ENCODE measurements around the gene DNAJC22. TPM values are rescaled to one million over a fixed set of nuclear protein-coding genes. Genes with fewer than 3 reads are reported as not detected.
"Not testable (repeated sequence)": the region's sequence is repeated elsewhere in the genome, so short reads cannot be mapped to it uniquely, and the experiment has no call there.

DNAJC22 gene
- polyA plus RNA-seq, 2 donors = 0.02 TPM

DNA sequence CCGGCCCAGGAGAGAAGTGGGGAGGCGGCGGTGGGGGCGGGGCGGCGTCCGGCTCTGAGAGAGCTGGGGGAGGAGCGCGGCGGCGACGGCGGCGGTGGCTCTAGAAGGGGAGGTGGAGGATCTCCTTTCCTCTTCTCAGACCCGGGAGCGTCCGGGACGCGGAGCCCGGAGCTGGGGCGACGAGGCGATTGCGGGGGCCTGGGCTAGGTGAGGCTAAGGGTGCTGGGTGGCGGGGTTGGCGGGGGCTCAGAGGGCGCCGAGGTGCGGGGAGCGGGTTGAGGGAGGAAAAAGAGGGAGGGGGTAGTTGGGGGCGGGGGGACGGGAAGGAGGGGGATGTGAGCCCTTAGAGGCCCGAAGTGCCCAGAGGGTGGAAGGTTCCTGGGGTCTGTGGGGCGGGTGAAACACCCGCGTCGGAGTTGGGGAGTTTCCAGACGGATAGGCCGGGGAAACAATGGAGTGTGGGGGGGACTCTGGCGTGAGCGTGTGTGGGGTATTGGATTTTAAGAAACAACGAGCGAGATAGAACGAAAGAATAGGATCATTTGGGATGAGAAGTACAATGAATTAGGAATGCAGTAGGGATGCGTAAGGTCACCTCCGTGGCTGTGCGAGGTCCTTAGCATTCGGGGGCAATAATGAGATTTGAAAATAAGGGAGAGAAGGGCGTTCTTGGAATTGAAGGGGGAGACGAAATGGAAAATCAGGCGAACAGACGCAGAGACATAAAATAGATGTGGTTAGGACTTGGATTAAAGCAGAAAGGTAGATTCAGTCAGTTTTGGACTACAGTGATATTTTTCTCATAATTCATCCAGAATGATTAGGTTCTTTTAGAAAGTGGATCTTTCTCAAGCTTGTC lies 20.9 kb downstream of the DNAJC22 start, which contains the start of gene SPATS2:
SPATS2 (plus strand) TSS at position 82 of the 859 bp plus-strand sequence. CDS start 93,551 bp downstream, outside the sequence.
- 1 to 2% methylated on average over 46 to 52 of the region's 52 CpGs for whole genome bisulfite sequencing, 2 donors
- Histone ChIP-seq H3K4me1 (ENCODE audit: control insufficient read depth in 2 of 2, insufficient read depth in 2 of 2, low read length in 1 of 2) (peaks cover 0 to 2% of the 10 kb centered on the region in 2 donors), H3K9me3 (ENCODE audit: control insufficient read depth in 2 of 2, insufficient read depth in 1 of 2, low read depth in 1 of 2, low read length in 1 of 2) (no peaks in the 10 kb centered on the region), H3K27me3 (ENCODE audit: control insufficient read depth in 1 of 2, insufficient read depth in 2 of 2, low read length in 2 of 2) (no peaks in the 10 kb centered on the region), H3K27ac (ENCODE audit: low read depth in 2 of 2, low read length in 1 of 2) (peak within 1 kb of the TSS; percentile 91 to 93), H3K4me3 (ENCODE audit: low read depth in 1 of 2, low read length in 2 of 2) (peak within 1 kb of the TSS; percentile 68 to 91), H3K36me3 (ENCODE audit: control insufficient read depth in 2 of 2, insufficient read depth in 2 of 2, low read length in 1 of 2) (no peaks in the 10 kb centered on the region)

- H3K4me3 ChIP-seq (ENCODE audit: low read depth in 1 of 2, low read length in 2 of 2) = peak overlapping the region in 1 of 2 donors; percentile 68
- peaks cover 0 to 2% of the 10 kb centered on the region in 2 donors for H3K4me1 ChIP-seq (ENCODE audit: control insufficient read depth in 2 of 2, insufficient read depth in 2 of 2, low read length in 1 of 2)
- WGBS, 2 donors = 23 to 24% methylated on average over 3 of the region's 3 CpGs
Measured at GRCh38 chr12:49368240-49368600, 21.5 kb downstream of the DNAJC22 start.

GRCh38 chr12:49369411-49370145 lies 22.9 kb downstream of the DNAJC22 start:
- WGBS, 2 donors = 46 to 50% methylated on average over 6 of the region's 6 CpGs
- Histone ChIP-seq H3K9me3 (ENCODE audit: control insufficient read depth in 2 of 2, insufficient read depth in 1 of 2, low read depth in 1 of 2, low read length in 1 of 2) (no peaks in the 10 kb centered on the region), H3K27ac (ENCODE audit: low read depth in 2 of 2, low read length in 1 of 2) (no peak overlapping the region), H3K36me3 (ENCODE audit: control insufficient read depth in 2 of 2, insufficient read depth in 2 of 2, low read length in 1 of 2) (no peaks in the 10 kb centered on the region), H3K4me3 (ENCODE audit: low read depth in 1 of 2, low read length in 2 of 2) (no peak overlapping the region), H3K4me1 (ENCODE audit: control insufficient read depth in 2 of 2, insufficient read depth in 2 of 2, low read length in 1 of 2) (peaks cover 0 to 2% of the 10 kb centered on the region in 2 donors), H3K27me3 (ENCODE audit: control insufficient read depth in 1 of 2, insufficient read depth in 2 of 2, low read length in 2 of 2) (no peaks in the 10 kb centered on the region)

More at GRCh38 chr12:49368240-49368600, 21.5 kb downstream of the DNAJC22 start:
- H3K27me3 ChIP-seq (ENCODE audit: control insufficient read depth in 1 of 2, insufficient read depth in 2 of 2, low read length in 2 of 2) = no peaks in the 10 kb centered on the region
- H3K27ac ChIP-seq (ENCODE audit: low read depth in 2 of 2, low read length in 1 of 2) = no peak overlapping the region
- no peaks in the 10 kb centered on the region for H3K36me3 ChIP-seq (ENCODE audit: control insufficient read depth in 2 of 2, insufficient read depth in 2 of 2, low read length in 1 of 2)
- no peaks in the 10 kb centered on the region for H3K9me3 ChIP-seq (ENCODE audit: control insufficient read depth in 2 of 2, insufficient read depth in 1 of 2, low read depth in 1 of 2, low read length in 1 of 2)

DNA sequence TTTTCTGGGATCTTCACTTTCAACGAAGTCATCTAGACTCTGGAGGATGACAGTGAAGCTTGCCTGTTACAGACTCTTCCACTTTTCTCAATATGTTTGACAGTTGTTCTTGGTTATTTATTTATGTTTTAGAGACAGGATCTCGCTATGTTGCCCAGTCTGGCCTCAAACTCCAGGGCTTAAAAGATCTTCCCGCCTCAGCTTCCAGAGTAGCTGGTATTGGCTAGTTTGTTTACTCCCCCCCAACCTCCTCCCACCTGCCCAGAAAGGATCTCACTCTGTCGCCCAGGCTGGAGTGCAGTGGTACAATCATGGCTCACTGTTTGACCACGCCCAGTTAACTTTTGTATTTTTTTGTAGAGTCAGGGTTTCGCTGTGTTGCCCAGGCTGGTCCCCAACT lies 23.9 kb downstream of the DNAJC22 start:
- Histone ChIP-seq H3K36me3 (ENCODE audit: control insufficient read depth in 2 of 2, insufficient read depth in 2 of 2, low read length in 1 of 2) (no peaks in the 10 kb centered on the region), H3K4me1 (ENCODE audit: control insufficient read depth in 2 of 2, insufficient read depth in 2 of 2, low read length in 1 of 2) (peaks cover 0 to 2% of the 10 kb centered on the region in 2 donors), H3K4me3 (ENCODE audit: low read depth in 1 of 2, low read length in 2 of 2) (no peak overlapping the region), H3K27me3 (ENCODE audit: control insufficient read depth in 1 of 2, insufficient read depth in 2 of 2, low read length in 2 of 2) (no peaks in the 10 kb centered on the region), H3K9me3 (ENCODE audit: control insufficient read depth in 2 of 2, insufficient read depth in 1 of 2, low read depth in 1 of 2, low read length in 1 of 2) (no peaks in the 10 kb centered on the region), H3K27ac (ENCODE audit: low read depth in 2 of 2, low read length in 1 of 2) (no peak overlapping the region)
- WGBS, 2 donors = 92 to 93% methylated on average over 6 of the region's 6 CpGs

- 85 to 96% methylated on average over 1 of the region's 1 CpG for WGBS, 2 donors
Measured at GRCh38 chr12:49375406-49375805, 28.7 kb downstream of the DNAJC22 start.

DNA sequence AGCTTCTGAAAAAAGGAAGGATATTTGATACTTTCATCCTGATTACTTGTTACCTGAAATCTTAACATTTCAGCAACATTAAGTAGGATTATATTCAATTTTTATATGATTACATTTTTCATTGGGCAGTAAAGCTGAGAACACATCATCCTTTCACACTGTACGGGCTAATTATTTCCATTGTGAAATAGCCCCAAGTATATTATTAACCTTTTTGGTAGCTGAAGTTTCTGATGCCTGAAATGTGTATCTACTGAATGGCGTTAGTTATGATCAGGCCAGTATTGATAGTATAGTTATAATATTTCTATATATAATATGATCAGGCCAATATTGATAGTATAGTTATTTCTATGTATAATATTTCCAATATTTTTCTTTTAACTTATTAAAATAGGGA lies 30.7 kb downstream of the DNAJC22 start:
- Histone ChIP-seq H3K4me1 (ENCODE audit: control insufficient read depth in 2 of 2, insufficient read depth in 2 of 2, low read length in 1 of 2) (no peaks in the 10 kb centered on the region), H3K4me3 (ENCODE audit: low read depth in 1 of 2, low read length in 2 of 2) (no peak overlapping the region), H3K36me3 (ENCODE audit: control insufficient read depth in 2 of 2, insufficient read depth in 2 of 2, low read length in 1 of 2) (no peaks in the 10 kb centered on the region), H3K9me3 (ENCODE audit: control insufficient read depth in 2 of 2, insufficient read depth in 1 of 2, low read depth in 1 of 2, low read length in 1 of 2) (no peaks in the 10 kb centered on the region), H3K27me3 (ENCODE audit: control insufficient read depth in 1 of 2, insufficient read depth in 2 of 2, low read length in 2 of 2) (no peaks in the 10 kb centered on the region), H3K27ac (ENCODE audit: low read depth in 2 of 2, low read length in 1 of 2) (no peak overlapping the region)
- WGBS, 2 donors = 72 to 87% methylated on average over 2 of the region's 2 CpGs

More at GRCh38 chr12:49375406-49375805, 28.7 kb downstream of the DNAJC22 start:
- no peaks in the 10 kb centered on the region for H3K9me3 ChIP-seq (ENCODE audit: control insufficient read depth in 2 of 2, insufficient read depth in 1 of 2, low read depth in 1 of 2, low read length in 1 of 2)
- H3K4me1 ChIP-seq (ENCODE audit: control insufficient read depth in 2 of 2, insufficient read depth in 2 of 2, low read length in 1 of 2) = peaks cover 0 to 2% of the 10 kb centered on the region in 2 donors
- no peak overlapping the region for H3K27ac ChIP-seq (ENCODE audit: low read depth in 2 of 2, low read length in 1 of 2)
- H3K36me3 ChIP-seq (ENCODE audit: control insufficient read depth in 2 of 2, insufficient read depth in 2 of 2, low read length in 1 of 2) = no peaks in the 10 kb centered on the region
- no peak overlapping the region for H3K4me3 ChIP-seq (ENCODE audit: low read depth in 1 of 2, low read length in 2 of 2)
- no peaks in the 10 kb centered on the region for H3K27me3 ChIP-seq (ENCODE audit: control insufficient read depth in 1 of 2, insufficient read depth in 2 of 2, low read length in 2 of 2)

GRCh38 chr12:49380184-49380583 lies 33.5 kb downstream of the DNAJC22 start:
- not testable (repeated sequence) for H3K4me3 ChIP-seq (ENCODE audit: low read depth in 1 of 2, low read length in 2 of 2)
- WGBS, 2 donors = 90 to 94% methylated on average over 9 of the region's 9 CpGs

GRCh38 chr12:49388682-49389386 lies 42.1 kb downstream of the DNAJC22 start:
- H3K36me3 ChIP-seq (ENCODE audit: control insufficient read depth in 2 of 2, insufficient read depth in 2 of 2, low read length in 1 of 2) = no peaks in the 10 kb centered on the region
- no peak overlapping the region for H3K27ac ChIP-seq (ENCODE audit: low read depth in 2 of 2, low read length in 1 of 2)
- H3K27me3 ChIP-seq (ENCODE audit: control insufficient read depth in 1 of 2, insufficient read depth in 2 of 2, low read length in 2 of 2) = no peaks in the 10 kb centered on the region
- H3K9me3 ChIP-seq (ENCODE audit: control insufficient read depth in 2 of 2, insufficient read depth in 1 of 2, low read depth in 1 of 2, low read length in 1 of 2) = no peaks in the 10 kb centered on the region
- no peaks in the 10 kb centered on the region for H3K4me1 ChIP-seq (ENCODE audit: control insufficient read depth in 2 of 2, insufficient read depth in 2 of 2, low read length in 1 of 2)
- no peak overlapping the region for H3K4me3 ChIP-seq (ENCODE audit: low read depth in 1 of 2, low read length in 2 of 2)
- 78 to 80% methylated on average over 18 of the region's 18 CpGs for WGBS, 2 donors

More at GRCh38 chr12:49380184-49380583, 33.5 kb downstream of the DNAJC22 start:
- not testable (repeated sequence) for H3K27me3 ChIP-seq (ENCODE audit: control insufficient read depth in 1 of 2, insufficient read depth in 2 of 2, low read length in 2 of 2); H3K36me3 ChIP-seq (ENCODE audit: control insufficient read depth in 2 of 2, insufficient read depth in 2 of 2, low read length in 1 of 2); H3K4me1 ChIP-seq (ENCODE audit: control insufficient read depth in 2 of 2, insufficient read depth in 2 of 2, low read length in 1 of 2); H3K9me3 ChIP-seq (ENCODE audit: control insufficient read depth in 2 of 2, insufficient read depth in 1 of 2, low read depth in 1 of 2, low read length in 1 of 2); H3K27ac ChIP-seq (ENCODE audit: low read depth in 2 of 2, low read length in 1 of 2)

DNA sequence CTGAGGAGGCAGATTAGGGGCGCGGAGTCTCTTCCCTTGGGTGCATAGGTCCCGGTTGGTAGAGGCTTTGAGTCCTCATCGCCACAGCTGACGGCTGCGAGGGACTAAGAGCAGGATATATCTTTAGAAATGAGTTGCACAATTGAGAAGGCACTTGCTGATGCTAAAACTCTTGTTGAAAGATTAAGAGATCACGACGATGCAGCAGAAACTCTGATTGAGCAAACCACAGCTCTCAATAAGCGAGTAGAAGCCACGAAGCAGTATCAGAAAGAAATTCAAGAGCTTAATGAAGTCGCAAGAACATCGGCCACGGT lies 42.7 kb downstream of the DNAJC22 start:
- H3K4me1 ChIP-seq (ENCODE audit: control insufficient read depth in 2 of 2, insufficient read depth in 2 of 2, low read length in 1 of 2) = no peaks in the 10 kb centered on the region
- no peaks in the 10 kb centered on the region for H3K27me3 ChIP-seq (ENCODE audit: control insufficient read depth in 1 of 2, insufficient read depth in 2 of 2, low read length in 2 of 2)
- no peaks in the 10 kb centered on the region for H3K36me3 ChIP-seq (ENCODE audit: control insufficient read depth in 2 of 2, insufficient read depth in 2 of 2, low read length in 1 of 2)
- H3K4me3 ChIP-seq (ENCODE audit: low read depth in 1 of 2, low read length in 2 of 2) = no peak overlapping the region
- no peak overlapping the region for H3K27ac ChIP-seq (ENCODE audit: low read depth in 2 of 2, low read length in 1 of 2)
- WGBS, 2 donors = 90% methylated on average over 13 of the region's 13 CpGs
- H3K9me3 ChIP-seq (ENCODE audit: control insufficient read depth in 2 of 2, insufficient read depth in 1 of 2, low read depth in 1 of 2, low read length in 1 of 2) = no peaks in the 10 kb centered on the region
